DMS53 treated with DMSO at 0.1 percent for 48 hours (cell line): ENCODE results near the gene MAPK9.

Experiments
- DNase-seq: peaks from one replicate; lab custom pipeline; 2025; ENCODE audit not compliant: unreplicated experiment; lab: John Stamatoyannopoulos, UW

Gene MAPK9

DNA sequence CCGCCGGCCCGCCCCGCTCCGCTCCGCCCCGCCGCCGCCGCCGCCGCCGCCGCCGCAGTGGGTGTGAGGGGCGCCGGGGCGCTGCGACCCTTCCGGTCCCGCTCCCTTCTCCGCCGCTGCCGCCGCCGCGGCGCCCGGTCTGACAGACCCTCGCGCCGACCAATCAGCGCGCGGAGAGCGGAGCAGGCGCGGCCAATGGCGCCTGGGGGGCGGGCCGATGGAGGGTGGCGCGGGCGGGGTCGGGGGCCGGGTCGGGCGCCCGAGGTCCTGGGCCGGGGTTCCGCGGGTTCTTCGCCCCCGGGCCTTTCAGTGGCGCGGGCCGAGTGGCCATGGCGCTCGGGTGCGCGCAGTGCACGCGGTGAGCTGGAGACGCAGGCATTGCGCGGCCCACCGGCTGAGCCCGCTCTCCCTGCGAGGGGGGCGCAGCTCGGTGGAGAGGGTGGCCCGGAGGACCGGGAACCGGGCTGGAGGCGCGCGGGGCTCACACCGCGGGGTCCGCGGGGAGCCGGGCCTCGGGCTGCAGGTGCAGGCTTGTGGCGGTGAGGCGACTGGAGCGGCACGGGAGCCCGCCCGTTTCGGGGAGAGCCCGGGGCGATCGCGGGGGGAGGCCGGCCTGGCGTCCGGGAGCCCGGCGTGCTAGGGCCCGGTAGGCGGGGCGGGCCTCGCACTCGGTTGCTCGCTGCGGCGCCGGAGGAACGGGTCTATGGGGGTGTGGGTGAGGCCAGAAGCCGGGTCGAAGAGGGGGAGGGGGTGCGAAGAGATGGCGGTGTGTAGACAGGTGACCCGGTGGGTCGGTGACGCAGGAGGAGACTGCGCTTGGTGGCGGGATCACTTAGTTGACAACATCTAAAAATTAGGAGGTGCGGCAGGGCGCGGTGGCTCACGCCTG is at the start of gene MAPK9:
Gene MAPK9, minus strand, starts transcription at position 141 of the 889 bp plus-strand sequence. CDS start 11,522 bp downstream, outside the sequence.
- peak; percentile 51 for DNase-seq

DNA sequence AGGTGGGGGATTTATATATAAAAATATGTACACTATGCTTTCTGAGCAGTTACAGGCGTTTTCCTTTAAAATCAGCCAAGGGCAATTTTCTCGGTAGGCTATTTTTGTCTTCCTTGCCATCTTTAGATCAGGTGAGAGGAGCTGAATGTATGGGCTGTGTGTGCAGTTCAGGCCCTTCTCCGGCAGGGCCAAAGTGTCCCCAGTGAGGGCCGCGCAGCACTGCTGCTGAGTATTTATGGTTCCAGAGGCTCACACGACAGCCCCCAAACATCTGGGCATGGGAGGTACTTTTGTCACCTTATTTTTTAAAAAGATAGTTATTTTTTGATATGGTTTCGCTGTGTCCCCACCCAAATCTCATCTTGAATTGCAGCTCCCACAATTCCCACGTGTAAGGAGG is 49.7 kb upstream of the MAPK9 start:
- no peak for DNase-seq

DNA sequence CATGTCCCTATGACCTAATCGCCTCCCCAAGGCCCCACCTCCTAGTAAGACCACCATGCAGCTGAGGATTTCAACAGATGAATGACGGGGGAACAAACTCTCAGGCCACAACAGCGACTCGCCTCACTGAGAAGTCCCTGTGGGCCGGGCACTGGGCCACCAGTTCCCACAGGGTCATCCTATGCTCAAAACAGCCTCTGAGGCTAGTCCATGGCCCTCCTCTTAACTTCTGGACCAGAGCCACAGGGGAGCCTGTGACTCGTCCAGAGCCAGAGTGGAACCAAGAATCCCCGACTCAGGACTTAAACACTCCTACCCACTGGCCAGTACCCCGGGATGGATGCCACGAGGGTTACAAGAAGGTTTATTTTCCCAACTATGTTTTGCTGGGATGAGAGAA is 49.0 kb upstream of the MAPK9 start:
- no peak for DNase-seq

DNA sequence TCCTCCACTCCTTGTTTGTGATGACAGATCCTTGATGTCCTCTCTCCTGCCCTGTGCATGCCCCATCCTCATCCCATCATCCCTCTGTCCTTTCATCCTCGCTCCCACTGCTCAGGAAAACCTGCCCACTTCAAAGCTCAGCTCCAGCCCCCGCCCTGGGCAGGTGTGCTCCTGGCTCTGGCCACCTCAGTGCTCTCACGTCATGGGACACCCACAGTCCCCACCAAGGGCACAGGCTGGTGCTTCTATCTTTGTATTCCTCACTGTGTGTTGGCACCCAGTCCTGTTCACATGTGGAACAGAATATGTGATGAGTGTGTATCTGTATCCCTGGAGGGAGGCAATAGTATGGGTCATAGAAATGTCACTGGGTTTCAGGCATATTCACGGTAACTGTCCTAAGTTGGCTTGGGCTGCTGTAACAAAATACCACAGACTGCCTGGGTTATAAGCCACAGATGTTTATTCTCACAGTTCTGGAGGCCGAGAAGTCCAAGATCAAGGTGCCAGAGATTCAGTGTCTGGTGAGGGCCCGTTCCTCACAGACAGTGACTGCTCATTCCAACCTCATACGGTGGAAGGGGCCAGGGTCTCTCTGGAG is 47.8 kb upstream of the MAPK9 start:
- no peak for DNase-seq

DNA sequence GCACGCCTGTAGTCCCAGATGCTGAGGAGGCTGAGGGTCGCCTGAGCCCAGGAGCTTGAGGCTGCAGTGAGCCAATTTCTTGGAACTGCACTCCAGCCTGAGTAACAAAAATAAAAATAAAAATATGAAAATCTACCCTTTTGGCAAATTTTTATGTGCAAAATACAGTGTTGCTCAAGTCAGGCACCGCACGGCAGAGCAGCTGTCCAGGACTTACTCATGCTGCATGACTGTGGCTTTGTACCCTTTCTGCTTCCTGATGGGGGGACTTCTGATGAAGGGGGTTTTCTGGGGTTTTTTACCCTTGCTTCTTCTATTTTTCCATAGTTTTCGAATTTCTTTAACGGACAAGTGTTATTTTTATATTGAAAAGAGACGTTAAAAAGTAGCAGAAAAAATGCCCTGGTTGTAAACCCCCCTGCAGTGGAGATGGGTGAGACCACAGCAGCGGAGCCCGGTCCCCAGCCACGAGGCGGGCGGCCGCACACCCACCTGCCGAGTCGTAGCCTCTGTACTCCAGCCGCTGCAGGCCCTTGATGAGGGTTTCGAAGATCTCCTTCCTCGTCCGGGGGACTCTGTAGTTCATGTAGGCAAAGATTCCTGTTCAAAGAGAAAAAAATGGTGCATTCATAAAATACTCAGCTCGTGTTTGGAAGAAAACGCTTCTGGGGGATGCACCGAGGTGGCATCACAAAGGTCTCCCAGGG is 46.3 kb upstream of the MAPK9 start:
- no peak for DNase-seq

GRCh38 chr5:180336234-180337020 is 44.5 kb upstream of the MAPK9 start:
- no peak for DNase-seq

DNA sequence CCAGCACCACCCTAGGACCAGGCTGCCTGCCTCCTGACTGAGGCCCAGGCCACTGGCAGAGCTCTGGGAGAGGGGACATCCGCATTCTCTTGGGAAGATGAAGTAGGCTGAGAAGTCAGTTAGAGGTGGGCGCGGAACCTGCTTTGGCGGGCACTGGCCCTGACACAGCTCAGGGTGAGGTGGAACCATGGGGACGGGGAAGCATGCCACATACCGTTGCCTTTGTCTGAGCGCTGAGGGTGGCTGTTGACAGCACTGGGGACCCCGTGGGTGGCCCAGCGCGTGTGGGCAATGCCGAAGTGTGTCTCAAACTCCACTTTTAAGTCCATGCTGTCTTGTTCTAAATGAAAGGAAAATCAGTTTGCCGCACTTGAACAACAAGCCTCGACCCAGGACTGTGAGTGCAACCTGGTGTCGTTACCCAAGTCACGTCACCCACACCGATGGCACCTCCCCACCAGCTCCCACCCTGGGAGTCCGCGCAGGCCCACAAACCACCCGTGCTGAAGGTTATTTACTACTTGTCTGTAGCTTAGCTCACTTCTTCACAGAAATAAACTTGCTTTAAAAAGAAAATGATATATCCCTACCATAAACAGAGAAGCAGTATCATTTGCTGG is 43.8 kb upstream of the MAPK9 start:
- DNase-seq = no peak

- DNase-seq = no peak
Measured at GRCh38 chr5:180334751-180335613, 43.1 kb upstream of the MAPK9 start.

GRCh38 chr5:180334176-180334575 is 42.3 kb upstream of the MAPK9 start:
- no peak for DNase-seq

GRCh38 chr5:180333661-180334060 is 41.8 kb upstream of the MAPK9 start:
- DNase-seq = no peak

- DNase-seq = no peak
Measured at GRCh38 chr5:180332861-180333260, 41.0 kb upstream of the MAPK9 start.

- no peak for DNase-seq
Measured at GRCh38 chr5:180332051-180332517, 40.2 kb upstream of the MAPK9 start.

DNA sequence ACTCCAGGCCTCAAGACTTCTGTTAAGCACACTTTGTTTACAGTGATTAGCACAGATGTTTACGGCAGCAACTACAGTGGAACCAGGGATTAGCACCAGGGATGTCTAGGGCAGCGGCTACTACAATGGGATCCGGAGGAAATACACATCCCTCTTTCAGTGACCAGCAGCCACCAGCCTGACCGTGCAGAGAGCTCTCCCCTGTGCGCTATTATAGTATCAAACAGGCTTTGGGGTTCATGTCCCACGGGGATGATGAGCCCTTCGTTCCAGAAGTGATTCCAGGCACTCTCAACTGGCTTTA is 39.7 kb upstream of the MAPK9 start:
- DNase-seq = no peak

- DNase-seq = no peak
Measured at GRCh38 chr5:180330810-180331646, 39.1 kb upstream of the MAPK9 start.

- DNase-seq = no peak
Measured at GRCh38 chr5:180330270-180330648, 38.4 kb upstream of the MAPK9 start.

GRCh38 chr5:180329606-180330269 is 37.9 kb upstream of the MAPK9 start:
- DNase-seq = no peak

DNA sequence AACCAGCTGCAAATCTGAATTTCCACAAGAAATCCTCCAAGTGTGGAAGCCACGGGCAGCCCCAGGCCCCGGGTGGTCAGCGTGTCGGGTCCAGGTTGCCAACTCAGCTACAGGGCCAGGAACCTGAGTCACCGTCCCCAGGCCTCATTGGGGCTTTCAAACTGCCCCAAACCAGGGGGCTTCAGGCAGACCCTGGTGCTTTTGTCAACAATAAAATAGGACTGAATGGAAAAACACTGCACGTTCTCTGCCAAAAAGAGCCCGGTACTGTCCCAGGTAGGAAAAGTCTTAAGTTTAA is 37.2 kb upstream of the MAPK9 start:
- no peak for DNase-seq

DNA sequence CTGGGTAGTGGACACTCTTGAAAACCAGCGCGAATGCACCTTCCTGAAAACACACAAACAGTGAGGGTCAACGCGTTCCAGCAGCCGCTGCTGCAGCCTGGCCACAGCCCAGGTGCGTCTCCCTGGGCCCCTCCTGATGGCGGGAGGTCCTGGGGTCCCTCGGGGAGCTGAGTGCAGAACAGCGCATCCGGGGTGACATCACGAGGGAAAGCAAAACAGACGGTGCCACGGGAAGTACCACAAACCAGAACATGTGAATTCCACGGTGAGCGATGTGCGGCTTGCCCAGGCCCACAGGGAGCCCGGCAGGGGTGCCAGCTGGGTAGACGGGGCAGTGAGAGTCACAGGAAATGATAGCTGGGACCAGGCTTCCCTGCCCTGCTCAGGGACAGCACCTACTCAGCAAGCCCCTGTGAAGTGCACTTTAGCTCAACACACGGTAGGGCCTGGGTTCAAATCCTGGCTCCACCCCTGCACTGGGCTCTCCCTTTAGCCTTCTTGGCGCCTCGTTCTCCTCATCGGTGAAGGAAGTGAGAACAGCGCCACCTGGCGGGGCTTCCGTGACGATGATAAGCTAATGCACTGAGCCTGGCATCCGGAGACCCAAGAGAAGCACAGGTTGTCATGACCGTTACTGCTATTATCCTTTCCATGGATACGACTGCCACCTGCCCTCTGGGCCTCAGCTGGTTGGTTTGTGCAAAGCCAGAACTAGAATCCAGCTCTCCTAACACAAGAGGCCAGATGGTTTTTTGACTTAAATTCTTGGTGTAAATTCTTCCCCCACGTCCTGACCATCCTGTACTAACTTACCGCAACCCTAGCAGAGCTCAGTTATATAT is 36.6 kb upstream of the MAPK9 start:
- peak; percentile 75 for DNase-seq
